SK-N-SH (cell line): ENCODE data around the gene MCTP1.

ENCODE experiments used
- CHD2 ChIP-seq: fragments of 150-350 bp; IDR thresholded peaks from 2 replicates; pipeline ENCODE4 v1.6.1; 2018; ENCODE audit warnings: low read length; ENCODE audit not compliant: partially characterized antibody
- EP300 ChIP-seq, 2 experiments: IDR thresholded peaks; 2 replicates each; pipeline versions ENCODE4 v1.4.0 to v1.6.1; 2012; ENCODE audit warnings: borderline replicate concordance in 1 of 2, low read depth in 1 of 2, low read length in 1 of 2
- EZH2phosphoT487 ChIP-seq: fragments of 200-600 bp; sonication (generic); IDR thresholded peaks from 2 replicates; pipeline ENCODE4 v1.6.1; 2017; ENCODE audit warnings: low read depth, mixed run types, mild to moderate bottlenecking, antibody characterized with exemption, moderate library complexity, borderline replicate concordance
- FOXM1 ChIP-seq: IDR thresholded peaks from 2 replicates; pipeline ENCODE4 v1.4.0; 2012; ENCODE audit warnings: low read depth, mild to moderate bottlenecking
- MEF2A ChIP-seq: IDR thresholded peaks from 2 replicates; pipeline ENCODE4 v1.4.0; 2012; ENCODE audit warnings: low read depth, borderline replicate concordance
- SMC3 ChIP-seq: IDR thresholded peaks from 2 replicates; pipeline ENCODE4 v1.6.1; 2012; ENCODE audit warnings: low read depth, low read length, improper control_type of control experiment
- TAF1 ChIP-seq: IDR thresholded peaks from 2 replicates; pipeline ENCODE4 v1.6.1; 2012; ENCODE audit warnings: low read depth, mild to moderate bottlenecking, low read length, moderate library complexity, borderline replicate concordance
- YY1 ChIP-seq: IDR thresholded peaks from 2 replicates; pipeline ENCODE4 v1.4.0; 2012; ENCODE audit warnings: low read depth, mild to moderate bottlenecking
- TF ChIP-seq, protein P1 (sequence below): fragments of 200-600 bp; sonication (generic); IDR thresholded peaks from 2 replicates; pipeline ENCODE4 v1.6.1; 2017; ENCODE audit warnings: antibody characterized with exemption, mild to moderate bottlenecking, moderate library complexity

DNA sequence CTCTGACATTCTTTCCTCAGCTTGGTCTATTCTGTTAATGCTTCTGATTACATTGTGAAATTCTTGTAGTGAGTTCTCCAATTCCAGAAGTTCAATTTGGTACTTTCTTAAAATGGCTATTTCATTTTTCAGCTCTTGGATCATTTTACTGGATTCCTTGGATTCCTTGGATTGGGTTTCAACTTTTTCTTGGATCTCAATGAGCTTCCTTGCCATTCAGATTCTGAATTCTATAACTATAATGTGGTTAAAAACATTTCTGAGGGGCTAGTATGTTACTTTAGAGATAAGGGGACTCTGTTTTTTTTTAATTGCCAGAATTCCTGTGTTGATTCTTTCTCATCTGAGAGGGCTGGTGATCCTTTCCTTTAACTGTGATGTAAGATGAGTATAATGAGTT, 136.4 kb downstream of the MCTP1 start:
- TF ChIP-seq EP300 (IDR thresholded peaks at IDR 0.05; ENCODE audit: borderline replicate concordance in 1 of 2, low read depth in 1 of 2, low read length in 1 of 2): no peak
- TF ChIP-seq, protein P1, sequence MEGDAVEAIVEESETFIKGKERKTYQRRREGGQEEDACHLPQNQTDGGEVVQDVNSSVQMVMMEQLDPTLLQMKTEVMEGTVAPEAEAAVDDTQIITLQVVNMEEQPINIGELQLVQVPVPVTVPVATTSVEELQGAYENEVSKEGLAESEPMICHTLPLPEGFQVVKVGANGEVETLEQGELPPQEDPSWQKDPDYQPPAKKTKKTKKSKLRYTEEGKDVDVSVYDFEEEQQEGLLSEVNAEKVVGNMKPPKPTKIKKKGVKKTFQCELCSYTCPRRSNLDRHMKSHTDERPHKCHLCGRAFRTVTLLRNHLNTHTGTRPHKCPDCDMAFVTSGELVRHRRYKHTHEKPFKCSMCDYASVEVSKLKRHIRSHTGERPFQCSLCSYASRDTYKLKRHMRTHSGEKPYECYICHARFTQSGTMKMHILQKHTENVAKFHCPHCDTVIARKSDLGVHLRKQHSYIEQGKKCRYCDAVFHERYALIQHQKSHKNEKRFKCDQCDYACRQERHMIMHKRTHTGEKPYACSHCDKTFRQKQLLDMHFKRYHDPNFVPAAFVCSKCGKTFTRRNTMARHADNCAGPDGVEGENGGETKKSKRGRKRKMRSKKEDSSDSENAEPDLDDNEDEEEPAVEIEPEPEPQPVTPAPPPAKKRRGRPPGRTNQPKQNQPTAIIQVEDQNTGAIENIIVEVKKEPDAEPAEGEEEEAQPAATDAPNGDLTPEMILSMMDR: no peak
- no peak for TF ChIP-seq TAF1
- TF ChIP-seq MEF2A: no peak
- TF ChIP-seq YY1: no peak
- no peak for TF ChIP-seq EZH2phosphoT487
- no peak for TF ChIP-seq CHD2
- no peak for TF ChIP-seq SMC3
- no peak for TF ChIP-seq FOXM1
